CD14-positive monocyte (primary cell): ENCODE data around the gene SLC34A2. TPM values are rescaled to one million over a fixed set of nuclear protein-coding genes. Genes with fewer than 3 reads are reported as not detected.

ENCODE experiments used
- DNase-seq, 3 donors: peaks; one replicate each; pipeline ENCODE4 v3.0.0-alpha.2; 2011 to 2022
- H2AFZ ChIP-seq: 2 replicates; pipeline ENCODE4 v1.6.0; 2012; ENCODE audit warnings: mild to moderate bottlenecking, low read depth, low read length, inconsistent platforms; ENCODE audit not compliant: insufficient read depth, poor library complexity, severe bottlenecking
- H3K27ac ChIP-seq, 2 donors: 1 replicate in 1 of 2; 2 replicates in 1 of 2; pipeline ENCODE4 v1.5.1; 2012 to 2013; ENCODE audit warnings: low read length in 2 of 2, control low read depth in 1 of 2, inconsistent platforms in 1 of 2, low read depth in 1 of 2, mild to moderate bottlenecking in 1 of 2
- H3K27me3 ChIP-seq, 2 donors: one replicate each; pipeline versions ENCODE4 v1.6.0 to v1.6.1; 2011 to 2013; ENCODE audit warnings: low read length in 2 of 2; ENCODE audit not compliant: control insufficient read depth in 2 of 2, insufficient read depth in 2 of 2
- H3K36me3 ChIP-seq, 2 donors: replicated peaks in 1 of 2; 1 replicate in 1 of 2; 2 replicates in 1 of 2; pipeline versions ENCODE4 v1.5.1 to v1.6.1; 2012 to 2013; ENCODE audit warnings: low read length in 2 of 2, control low read depth in 1 of 2, inconsistent platforms in 1 of 2, mild to moderate bottlenecking in 1 of 2; ENCODE audit not compliant: insufficient read depth in 2 of 2, control insufficient read depth in 1 of 2
- H3K4me1 ChIP-seq, 2 donors: 1 replicate in 1 of 2; 2 replicates in 1 of 2; pipeline versions ENCODE4 v1.5.1 to v1.6.1; 2012 to 2013; ENCODE audit warnings: low read length in 2 of 2, control low read depth in 1 of 2, inconsistent platforms in 1 of 2, mild to moderate bottlenecking in 1 of 2, moderate library complexity in 1 of 2; ENCODE audit not compliant: insufficient read depth in 2 of 2, control insufficient read depth in 1 of 2
- H3K4me2 ChIP-seq: replicated peaks from 2 replicates; pipeline ENCODE3; 2012; ENCODE audit warnings: low read length, moderate library complexity, mild to moderate bottlenecking; ENCODE audit not compliant: poor library complexity, severe bottlenecking; ENCODE audit errors: extremely low read depth
- H3K4me3 ChIP-seq, 3 experiments: fragments of 200-600 bp in 1 of 3; sonication (generic) in 1 of 3; replicated peaks in 1 of 3; 1 replicate in 2 of 3; 2 replicates in 1 of 3; pipeline ENCODE4 v1.5.1; 2011 to 2013; ENCODE audit warnings: low read length in 3 of 3, mild to moderate bottlenecking in 3 of 3, control low read depth in 2 of 3, low read depth in 2 of 3, inconsistent platforms in 1 of 3, moderate library complexity in 1 of 3
- H3K79me2 ChIP-seq: 2 replicates; pipeline ENCODE4 v1.6.0; 2012; ENCODE audit warnings: mild to moderate bottlenecking, control low read depth, inconsistent platforms, low read length, moderate library complexity; ENCODE audit not compliant: insufficient read depth
- H3K9ac ChIP-seq: 2 replicates; pipeline ENCODE4 v1.6.0; 2017; ENCODE audit warnings: low read length, mild to moderate bottlenecking; ENCODE audit not compliant: insufficient read depth, poor library complexity, severe bottlenecking
- H3K9me3 ChIP-seq, 2 donors: replicated peaks in 1 of 2; 1 replicate in 1 of 2; 2 replicates in 1 of 2; pipeline versions ENCODE4 v1.5.1 to v1.6.1; 2012 to 2013; ENCODE audit warnings: low read length in 2 of 2, control low read depth in 1 of 2; ENCODE audit not compliant: control insufficient read depth in 1 of 2, insufficient read depth in 1 of 2
- H4K20me1 ChIP-seq: 2 replicates; pipeline ENCODE4 v1.6.0; 2012; ENCODE audit warnings: mild to moderate bottlenecking, low read length, control low read depth, moderate library complexity; ENCODE audit not compliant: insufficient read depth
- H3K27ac Mint-ChIP-seq, 7 donors: one replicate each; pipeline ENCODE4 v1.8.0; 2020; ENCODE audit warnings: mild to moderate bottlenecking in 7 of 7, mixed read lengths in 7 of 7, moderate library complexity in 6 of 7, inconsistent platforms in 2 of 7
- H3K27me3 Mint-ChIP-seq, 3 donors: one replicate each; pipeline ENCODE4 v1.8.0; 2021 to 2022; ENCODE audit warnings: low read depth in 3 of 3, mild to moderate bottlenecking in 3 of 3, mixed read lengths in 3 of 3, moderate library complexity in 3 of 3, inconsistent platforms in 1 of 3
- H3K36me3 Mint-ChIP-seq, 2 donors: one replicate each; pipeline ENCODE4 v1.8.0; 2020; ENCODE audit warnings: mixed read lengths in 2 of 2, inconsistent platforms in 1 of 2, mild to moderate bottlenecking in 1 of 2
- H3K4me1 Mint-ChIP-seq: one replicate; pipeline ENCODE4 v1.8.0; 2020; ENCODE audit warnings: mild to moderate bottlenecking, mixed read lengths
- H3K4me3 Mint-ChIP-seq, 2 donors: one replicate each; pipeline ENCODE4 v1.8.0; 2020; ENCODE audit warnings: mild to moderate bottlenecking in 2 of 2, mixed read lengths in 2 of 2, moderate library complexity in 1 of 2
- H3K9me3 Mint-ChIP-seq, 7 donors: one replicate each; pipeline ENCODE4 v1.8.0; 2020 to 2022; ENCODE audit warnings: mixed read lengths in 7 of 7, mild to moderate bottlenecking in 6 of 7, moderate library complexity in 6 of 7, inconsistent platforms in 2 of 7
- CTCF ChIP-seq: fragments of 200-600 bp; IDR thresholded peaks from one replicate; pipeline ENCODE4 v1.8.0; 2022; ENCODE audit warnings: antibody characterized with exemption, mild to moderate bottlenecking
- WGBS: methylation state at CpG from one replicate; pipeline ENCODE4 v1.1.5; 2013; ENCODE audit warnings: missing lambda C conversion rate; ENCODE audit not compliant: insufficient coverage; 5-methylcytosine and 5-hydroxymethylcytosine counted together
- intact Hi-C, 2 donors: fragments of 100-400 bp; cut with micrococcal nuclease; formaldehyde crosslinking; loops; one replicate each; pipeline versions ENCODE4 v1.15.0 to v1.15.1; 2023
- polyA plus RNA-seq, 3 donors: library from polyadenylated mRNA; depleted of rRNA in 1 of 3; unstranded in 2 of 3; stranded (reverse) in 1 of 3; fragments of 300-500 nt in 2 of 3; fragments of >200 nt in 1 of 3; fragmentation: Illumina TruSeq in 2 of 3; gene quantifications; 1 replicate in 2 of 3; 2 replicates in 1 of 3; pipeline ENCODE4 v1.2.3, GENCODE V29; 2012 to 2021

Gene SLC34A2
- polyA plus RNA-seq, 3 donors = not detected

GRCh38 chr4:25710637-25711036, 55.0 kb downstream of the SLC34A2 start:
- Mint-ChIP-seq H3K36me3 (no peaks in the 10 kb centered on the region), H3K27ac (no peak overlapping the region), H3K4me3 (no peak overlapping the region), H3K4me1 (no peaks in the 10 kb centered on the region), H3K9me3 (peaks cover 0 to 8% (median 1%) of the 10 kb centered on the region in 7 donors), H3K27me3 (peaks cover 0 to 6% (median 5%) of the 10 kb centered on the region in 3 donors)
- no peak overlapping the region for H2AFZ ChIP-seq
- H3K27me3 ChIP-seq = no peaks in the 10 kb centered on the region
- no peak for DNase-seq
- H3K9me3 ChIP-seq = no peaks in the 10 kb centered on the region
- no peaks in the 10 kb centered on the region for H3K79me2 ChIP-seq
- H3K9ac ChIP-seq = no peak overlapping the region
- no peak overlapping the region for H3K27ac ChIP-seq
- H3K4me1 ChIP-seq = no peaks in the 10 kb centered on the region
- no peak overlapping the region for H3K4me2 ChIP-seq
- H3K4me3 ChIP-seq = no peak overlapping the region
- TF ChIP-seq CTCF = no peak
- no peaks in the 10 kb centered on the region for H4K20me1 ChIP-seq
- intact Hi-C loops = no loop called here
- H3K36me3 ChIP-seq = no peaks in the 10 kb centered on the region
- 60% methylated on average over 1 of the region's 3 CpGs for WGBS

GRCh38 chr4:25712611-25713010, 57.0 kb downstream of the SLC34A2 start:
- H3K9me3 ChIP-seq = no peaks in the 10 kb centered on the region
- no peak overlapping the region for H3K4me3 ChIP-seq
- H3K27me3 Mint-ChIP-seq = peaks cover 0 to 6% (median 3%) of the 10 kb centered on the region in 3 donors
- no peak overlapping the region for H3K27ac Mint-ChIP-seq
- peaks cover 0 to 7% (median 1%) of the 10 kb centered on the region in 7 donors for H3K9me3 Mint-ChIP-seq
- H3K4me1 ChIP-seq = no peaks in the 10 kb centered on the region
- H3K36me3 Mint-ChIP-seq = no peaks in the 10 kb centered on the region
- WGBS = 100% methylated on average over 1 of the region's 2 CpGs
- DNase-seq = no peak
- H3K9ac ChIP-seq = no peak overlapping the region
- H4K20me1 ChIP-seq = no peaks in the 10 kb centered on the region
- intact Hi-C loops = no loop called here
- H2AFZ ChIP-seq = no peak overlapping the region
- H3K27ac ChIP-seq = no peak overlapping the region
- no peaks in the 10 kb centered on the region for H3K27me3 ChIP-seq
- H3K79me2 ChIP-seq = no peaks in the 10 kb centered on the region
- no peak overlapping the region for H3K4me3 Mint-ChIP-seq
- no peaks in the 10 kb centered on the region for H3K36me3 ChIP-seq
- TF ChIP-seq CTCF = no peak
- no peaks in the 10 kb centered on the region for H3K4me1 Mint-ChIP-seq
- no peak overlapping the region for H3K4me2 ChIP-seq
